Measurements from ENCODE around the gene RAB26. TPM values are rescaled to one million over a fixed set of nuclear protein-coding genes. Genes with fewer than 3 reads are reported as not detected.

The RAB26 gene
- total RNA-seq, 8 experiments from 2014 or later, result 3.3 to 22.2 (median 5.2) TPM

- 96 to 100% (median 100%) methylated on average over 1 to 5 of the region's 28 CpGs; no CpG with 5 or more reads in 5 of the 10 experiments for WGBS, 10 experiments
- no peak for ATAC-seq (replicated peaks in 6 of 8)
- no peak overlapping the region for H3K4me3 ChIP-seq
- in situ Hi-C loops (cut with MboI; ENCODE audit: low pct_unique_long_range_greater_than_20kb in 2 of 9, low sequenced_read_pairs in 9 of 9, unreplicated experiment in 9 of 9), result no loop called here
- H3K4me1 ChIP-seq (replicated peaks in 1 of 2), result no peaks in the 10 kb centered on the region
- H3K27ac ChIP-seq, result no peak overlapping the region
These were observed 23.3 kb downstream of the RAB26 start for GRCh38 chr16:2171601-2172178.

GRCh38 chr16:2172688-2173335 lies 24.4 kb downstream of the RAB26 start:
- no peak overlapping the region for H3K27ac ChIP-seq
- WGBS, 10 experiments, result 80 to 98% methylated on average over 2 to 9 of the region's 29 CpGs; no CpG with 5 or more reads in 8 of the 10 experiments
- peak in 1 of 8 experiments; percentile 15 for ATAC-seq (replicated peaks in 6 of 8)
- no peaks in the 10 kb centered on the region for H3K4me1 ChIP-seq (replicated peaks in 1 of 2)
- H3K4me3 ChIP-seq, result no peak overlapping the region
- in situ Hi-C loops (cut with MboI; ENCODE audit: low pct_unique_long_range_greater_than_20kb in 2 of 9, low sequenced_read_pairs in 9 of 9, unreplicated experiment in 9 of 9), result no loop called here

GRCh38 chr16:2173366-2173765 lies 24.9 kb downstream of the RAB26 start:
- in situ Hi-C loops (cut with MboI; ENCODE audit: low pct_unique_long_range_greater_than_20kb in 2 of 9, low sequenced_read_pairs in 9 of 9, unreplicated experiment in 9 of 9), result no loop called here
- Histone ChIP-seq H3K4me1 (replicated peaks in 1 of 2) (no peaks in the 10 kb centered on the region), H3K4me3 (no peak overlapping the region), H3K27ac (no peak overlapping the region)
- ATAC-seq (replicated peaks in 6 of 8), result no peak
- WGBS, 10 experiments, result 60 to 90% (median 80%) methylated on average over 1 to 2 of the region's 14 CpGs; no CpG with 5 or more reads in 7 of the 10 experiments

- H3K4me1 ChIP-seq (replicated peaks in 1 of 2), result no peaks in the 10 kb centered on the region
- in situ Hi-C loops (cut with MboI; ENCODE audit: low pct_unique_long_range_greater_than_20kb in 2 of 9, low sequenced_read_pairs in 9 of 9, unreplicated experiment in 9 of 9), result no loop called here
- H3K4me3 ChIP-seq, result no peak overlapping the region
- ATAC-seq (replicated peaks in 6 of 8), result no peak
- WGBS, 10 experiments, result 75% methylated on average over 2 of the region's 4 CpGs; no CpG with 5 or more reads in 9 of the 10 experiments
- no peak overlapping the region for H3K27ac ChIP-seq
These were observed 25.5 kb downstream of the RAB26 start for GRCh38 chr16:2173916-2174315.

GRCh38 chr16:2174396-2175131 lies 26.1 kb downstream of the RAB26 start:
- WGBS, 10 experiments, result 92 to 100% (median 100%) methylated on average over 4 to 11 of the region's 21 CpGs; no CpG with 5 or more reads in 5 of the 10 experiments
- no peak overlapping the region for H3K4me3 ChIP-seq
- in situ Hi-C loops (cut with MboI; ENCODE audit: low pct_unique_long_range_greater_than_20kb in 2 of 9, low sequenced_read_pairs in 9 of 9, unreplicated experiment in 9 of 9), result no loop called here
- ATAC-seq (replicated peaks in 6 of 8), result no peak
- H3K4me1 ChIP-seq (replicated peaks in 1 of 2), result no peaks in the 10 kb centered on the region
- H3K27ac ChIP-seq, result no peak overlapping the region

- H3K27ac ChIP-seq, result no peak overlapping the region
- 100% methylated on average over 1 of the region's 10 CpGs; no CpG with 5 or more reads in 9 of the 10 experiments for WGBS, 10 experiments
- H3K4me1 ChIP-seq (replicated peaks in 1 of 2), result no peaks in the 10 kb centered on the region
- H3K4me3 ChIP-seq, result no peak overlapping the region
- in situ Hi-C loops (cut with MboI; ENCODE audit: low pct_unique_long_range_greater_than_20kb in 2 of 9, low sequenced_read_pairs in 9 of 9, unreplicated experiment in 9 of 9), result no loop called here
- ATAC-seq (replicated peaks in 6 of 8), result no peak
These were observed 27.0 kb downstream of the RAB26 start for GRCh38 chr16:2175454-2175853.

GRCh38 chr16:2176047-2176446 lies 27.6 kb downstream of the RAB26 start:
- ATAC-seq (replicated peaks in 6 of 8), result no peak
- H3K27ac ChIP-seq, result no peak overlapping the region
- H3K4me3 ChIP-seq, result no peak overlapping the region
- peaks cover under 1 to 1% of the 10 kb centered on the region in 2 donors for H3K4me1 ChIP-seq (replicated peaks in 1 of 2)
- in situ Hi-C loops (cut with MboI; ENCODE audit: low pct_unique_long_range_greater_than_20kb in 2 of 9, low sequenced_read_pairs in 9 of 9, unreplicated experiment in 9 of 9), result no loop called here
- 89 to 100% methylated on average over 1 to 3 of the region's 23 CpGs; no CpG with 5 or more reads in 8 of the 10 experiments for WGBS, 10 experiments

GRCh38 chr16:2177101-2177500 lies 28.7 kb downstream of the RAB26 start:
- Histone ChIP-seq H3K27ac (no peak overlapping the region), H3K4me1 (replicated peaks in 1 of 2) (peaks cover 8 to 12% of the 10 kb centered on the region in 2 donors), H3K4me3 (no peak overlapping the region)
- ATAC-seq (replicated peaks in 6 of 8), result no peak
- 70 to 98% (median 95%) methylated on average over 4 to 13 of the region's 18 CpGs; no CpG with 5 or more reads in 4 of the 10 experiments for WGBS, 10 experiments
- in situ Hi-C loops (cut with MboI; ENCODE audit: low pct_unique_long_range_greater_than_20kb in 2 of 9, low sequenced_read_pairs in 9 of 9, unreplicated experiment in 9 of 9), result no loop called here

- WGBS, 10 experiments, result 94 to 100% (median 100%) methylated on average over 1 to 5 of the region's 20 CpGs; no CpG with 5 or more reads in 6 of the 10 experiments
- Histone ChIP-seq H3K4me3 (no peak overlapping the region), H3K4me1 (replicated peaks in 1 of 2) (peaks cover 8 to 13% of the 10 kb centered on the region in 2 donors), H3K27ac (no peak overlapping the region)
- no peak for ATAC-seq (replicated peaks in 6 of 8)
- in situ Hi-C loops (cut with MboI; ENCODE audit: low pct_unique_long_range_greater_than_20kb in 2 of 9, low sequenced_read_pairs in 9 of 9, unreplicated experiment in 9 of 9), result no loop called here
These were observed 29.1 kb downstream of the RAB26 start for GRCh38 chr16:2177561-2177960.

- Histone ChIP-seq H3K4me3 (no peak overlapping the region), H3K27ac (no peak overlapping the region), H3K4me1 (replicated peaks in 1 of 2) (peaks cover 8 to 13% of the 10 kb centered on the region in 2 donors)
- WGBS, 10 experiments, result no CpG with 5 or more reads among the region's 106 CpGs
- in situ Hi-C loops (cut with MboI; ENCODE audit: low pct_unique_long_range_greater_than_20kb in 2 of 9, low sequenced_read_pairs in 9 of 9, unreplicated experiment in 9 of 9), result no loop called here
- ATAC-seq (replicated peaks in 6 of 8), result peak in 7 of 8 experiments; percentile 6 to 76 (median 62)
These were observed 30.1 kb downstream of the RAB26 start for GRCh38 chr16:2178321-2179106.

GRCh38 chr16:2179107-2179501 lies 30.7 kb downstream of the RAB26 start:
- no peak overlapping the region for H3K27ac ChIP-seq
- in situ Hi-C loops (cut with MboI; ENCODE audit: low pct_unique_long_range_greater_than_20kb in 2 of 9, low sequenced_read_pairs in 9 of 9, unreplicated experiment in 9 of 9), result no loop called here
- 48% methylated on average over 5 of the region's 50 CpGs; no CpG with 5 or more reads in 9 of the 10 experiments for WGBS, 10 experiments
- peaks cover 8 to 13% of the 10 kb centered on the region in 2 donors for H3K4me1 ChIP-seq (replicated peaks in 1 of 2)
- no peak overlapping the region for H3K4me3 ChIP-seq
- no peak for ATAC-seq (replicated peaks in 6 of 8)

GRCh38 chr16:2179576-2179975 lies 31.2 kb downstream of the RAB26 start:
- Histone ChIP-seq H3K4me3 (no peak overlapping the region), H3K27ac (no peak overlapping the region), H3K4me1 (replicated peaks in 1 of 2) (peaks cover 8 to 13% of the 10 kb centered on the region in 2 donors)
- no peak for ATAC-seq (replicated peaks in 6 of 8)
- 100% methylated on average over 9 of the region's 31 CpGs; no CpG with 5 or more reads in 9 of the 10 experiments for WGBS, 10 experiments
- in situ Hi-C loops (cut with MboI; ENCODE audit: low pct_unique_long_range_greater_than_20kb in 2 of 9, low sequenced_read_pairs in 9 of 9, unreplicated experiment in 9 of 9), result no loop called here

- in situ Hi-C loops (cut with MboI; ENCODE audit: low pct_unique_long_range_greater_than_20kb in 2 of 9, low sequenced_read_pairs in 9 of 9, unreplicated experiment in 9 of 9), result no loop called here
- no peak for ATAC-seq (replicated peaks in 6 of 8)
- no peak overlapping the region for H3K4me3 ChIP-seq
- no peak overlapping the region for H3K27ac ChIP-seq
- peaks cover 8 to 13% of the 10 kb centered on the region in 2 donors for H3K4me1 ChIP-seq (replicated peaks in 1 of 2)
- no CpG with 5 or more reads among the region's 43 CpGs for WGBS, 10 experiments
These were observed 32.0 kb downstream of the RAB26 start for GRCh38 chr16:2180461-2180860.

Data from motor neuron (in vitro differentiated cells).